Measurements from ENCODE around the gene VAC14.

Gene VAC14

DNA sequence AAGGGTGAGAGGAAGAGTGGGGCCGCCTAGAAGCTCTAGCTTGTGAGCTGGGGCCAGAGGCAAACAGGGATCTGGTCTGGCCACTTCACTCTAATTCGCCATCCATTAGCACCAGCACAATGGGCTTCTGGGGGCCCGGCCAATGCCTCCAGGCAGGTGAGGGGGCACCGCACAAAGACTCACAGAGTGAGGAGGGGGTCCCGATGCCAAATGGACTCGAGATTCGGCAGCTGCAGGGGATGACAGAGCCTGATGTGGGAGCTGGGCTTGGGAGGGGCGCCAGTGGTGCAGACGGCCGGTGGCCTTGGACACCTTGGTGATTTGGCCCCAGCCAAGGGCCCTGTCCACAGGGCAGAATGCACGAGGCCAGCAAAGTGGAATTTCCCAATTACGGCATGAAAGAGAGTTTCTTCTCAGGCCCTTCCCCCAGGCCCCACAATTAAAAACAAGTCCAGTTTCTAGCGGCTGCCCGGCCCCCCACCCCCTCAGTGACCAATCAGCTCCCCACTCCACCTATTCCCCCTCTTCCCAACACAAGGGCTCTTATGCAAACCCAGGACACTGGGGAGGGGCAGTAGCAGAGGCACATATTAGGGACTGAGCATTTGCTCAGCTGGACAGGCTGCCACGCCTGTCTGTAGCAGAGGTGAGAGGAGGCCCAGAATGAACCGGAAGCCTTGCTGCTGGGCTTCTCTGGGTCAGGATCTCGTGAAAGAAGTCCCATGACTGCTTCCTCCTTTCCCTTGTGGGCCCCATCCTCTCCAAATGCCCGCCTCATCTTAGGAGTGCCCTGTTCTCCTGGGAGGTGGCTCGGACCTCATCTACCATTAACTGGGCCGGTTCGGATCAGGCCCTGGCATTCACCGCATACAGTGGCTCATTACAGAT, 75.7 kb downstream of the VAC14 start:
- DNase-seq (ENCODE audit: low read depth in 3 of 3): no peak

DNA sequence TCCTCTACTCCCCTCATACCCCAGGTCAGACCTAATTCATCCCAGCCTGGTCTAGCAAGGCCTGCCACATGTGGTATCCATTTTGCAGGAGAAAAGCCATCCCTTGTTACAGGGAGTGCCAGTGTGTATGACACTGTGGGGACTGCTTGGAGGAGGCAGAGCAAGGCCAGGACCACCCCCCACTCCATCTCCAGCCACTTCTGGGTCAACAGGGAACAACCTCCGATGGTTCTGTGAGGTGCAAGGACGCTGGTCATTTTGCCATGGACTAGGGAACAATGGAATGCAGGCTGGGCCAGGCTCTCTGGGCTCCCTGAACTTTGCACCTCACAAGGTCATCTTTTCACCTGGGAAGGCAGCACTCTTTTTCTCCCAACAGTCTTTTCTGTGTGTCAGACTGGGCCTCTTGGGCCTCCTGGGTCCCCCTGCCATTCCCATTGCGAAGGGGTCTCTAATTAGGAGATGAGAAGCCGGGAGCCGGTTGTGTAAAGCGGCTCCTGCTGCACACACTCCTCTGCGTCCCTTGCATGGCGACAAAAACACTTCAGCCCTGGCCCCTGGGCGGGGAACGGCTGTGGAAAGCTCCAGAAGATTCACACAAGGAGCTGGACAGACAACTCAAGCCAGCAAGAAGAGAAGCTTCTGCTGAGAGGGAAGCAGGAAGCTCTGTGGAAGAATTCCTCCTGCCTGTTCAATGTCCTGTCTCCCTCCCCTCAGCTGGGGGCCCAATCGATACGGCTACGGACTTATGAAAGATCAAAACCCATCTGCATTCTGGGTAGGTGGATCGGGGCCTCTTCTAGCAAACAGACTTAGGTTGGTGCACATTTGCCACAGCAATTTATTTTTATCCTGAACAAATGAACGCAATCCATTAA, 76.6 kb downstream of the VAC14 start:
- no peak for DNase-seq (ENCODE audit: low read depth in 3 of 3)

DNA sequence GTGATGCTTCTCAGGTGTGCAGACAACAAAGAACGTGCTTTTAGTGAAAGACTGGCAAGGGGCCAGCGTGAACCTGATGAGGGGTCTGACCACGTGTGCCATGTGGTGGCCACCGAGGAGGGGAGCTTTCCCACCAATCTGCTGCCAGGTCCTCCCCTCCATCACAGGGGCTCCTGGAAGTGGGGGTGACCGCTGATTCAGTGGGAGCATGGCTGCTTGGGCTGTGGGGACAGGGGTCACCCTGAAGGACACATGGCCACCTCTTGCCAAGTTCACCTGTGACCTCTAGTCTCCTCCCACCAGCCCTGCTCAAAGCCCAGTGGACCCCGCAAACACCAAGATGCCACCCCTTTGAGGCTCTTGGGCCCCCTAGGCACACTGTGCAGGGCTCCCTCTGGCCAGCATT, 77.2 kb downstream of the VAC14 start:
- no peak for DNase-seq (ENCODE audit: low read depth in 3 of 3)

DNA sequence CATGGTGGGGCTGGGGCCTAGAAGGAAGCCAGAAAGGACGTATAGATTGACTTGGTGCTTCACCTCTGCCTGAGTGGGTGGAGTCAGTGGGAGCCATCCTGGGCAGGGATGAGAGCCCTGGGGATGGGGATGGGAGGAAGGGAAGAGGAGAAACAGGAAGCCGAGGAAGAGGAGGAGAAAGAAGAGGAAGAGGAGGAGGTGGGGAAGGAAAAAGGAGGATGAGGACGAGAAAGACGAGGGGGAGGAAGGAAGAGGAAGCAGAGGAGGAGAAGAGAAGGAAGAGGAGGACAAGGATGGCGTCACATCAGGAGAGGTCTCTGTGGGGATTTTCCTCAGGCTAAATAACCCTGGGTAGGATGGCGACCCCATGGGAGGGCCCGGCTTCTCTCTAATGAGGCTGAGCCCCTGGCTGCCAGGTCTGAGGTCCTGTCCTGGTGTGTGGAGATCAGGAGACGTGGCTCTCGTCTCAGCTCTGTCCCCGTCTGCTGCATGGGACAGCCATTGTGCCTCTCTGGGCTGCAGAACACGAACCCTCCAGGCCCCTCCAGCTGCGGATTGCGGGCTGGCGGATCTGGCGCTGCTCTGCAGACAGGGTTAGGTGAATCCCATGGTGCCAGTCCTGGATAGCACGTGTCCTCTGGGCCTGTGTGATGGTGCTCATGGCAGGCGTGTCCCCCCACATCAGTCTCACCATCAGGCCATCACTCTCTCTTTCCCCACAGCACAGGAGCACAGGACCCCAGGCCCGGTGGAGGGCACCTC, 79.6 kb downstream of the VAC14 start:
- DNase-seq (ENCODE audit: low read depth in 3 of 3): no peak

DNA sequence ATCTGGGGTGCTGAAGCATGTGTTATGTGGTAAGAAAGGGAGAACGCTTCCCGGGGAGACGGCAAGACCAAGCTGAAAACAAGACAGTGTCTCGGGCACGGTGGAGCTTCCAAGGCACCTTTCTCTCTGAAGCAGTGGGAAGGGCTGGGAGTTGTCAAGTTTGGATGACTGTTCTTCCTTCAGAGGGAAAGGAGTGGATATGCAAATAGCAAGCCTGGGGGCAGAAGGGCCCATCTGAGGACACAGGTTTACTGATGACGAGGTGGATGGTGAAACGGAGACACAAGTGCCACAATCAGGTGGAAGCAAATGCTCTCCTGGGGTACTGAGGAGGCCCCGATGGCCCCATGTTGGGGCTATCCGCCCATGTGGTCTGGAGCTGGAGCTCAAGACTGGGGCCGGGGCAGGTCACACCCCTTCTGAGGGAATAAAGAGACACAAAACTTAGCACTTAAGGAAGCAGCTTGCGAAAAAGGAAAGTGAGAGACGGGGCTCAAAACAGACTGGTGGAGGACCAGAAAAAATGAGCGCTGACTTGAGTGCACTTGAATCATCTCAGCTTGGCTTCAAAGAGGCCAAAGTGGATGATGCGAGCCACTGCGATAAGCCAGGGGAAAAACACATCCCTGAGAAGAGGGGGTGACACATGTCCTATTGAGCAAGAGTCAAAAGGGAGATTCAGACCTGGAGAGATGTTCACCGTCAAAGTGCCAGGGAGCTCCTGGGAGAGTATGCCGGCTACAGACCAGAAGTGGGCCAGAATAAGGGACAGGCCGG, 80.3 kb downstream of the VAC14 start:
- no peak for DNase-seq (ENCODE audit: low read depth in 3 of 3)

DNA sequence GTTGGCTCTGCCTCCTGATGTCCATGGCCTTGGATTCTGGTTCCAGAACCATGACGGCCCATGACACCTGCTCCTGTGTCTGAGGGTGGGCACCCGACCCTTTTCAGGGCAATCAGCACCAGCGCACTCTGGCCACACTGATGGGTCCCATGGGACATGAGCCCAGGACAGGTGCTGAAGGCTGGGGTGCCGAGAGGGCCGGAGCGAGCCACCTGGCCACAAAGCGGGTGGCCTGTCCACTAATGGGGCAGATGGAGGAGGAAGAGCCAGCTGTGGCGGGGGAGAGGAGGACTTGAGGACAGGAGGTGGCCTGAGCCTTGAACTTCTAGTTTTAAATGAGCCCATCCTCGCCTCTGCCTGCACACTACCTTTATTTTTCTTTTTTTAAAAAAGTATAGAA, 83.9 kb downstream of the VAC14 start:
- DNase-seq (ENCODE audit: low read depth in 3 of 3): no peak

DNA sequence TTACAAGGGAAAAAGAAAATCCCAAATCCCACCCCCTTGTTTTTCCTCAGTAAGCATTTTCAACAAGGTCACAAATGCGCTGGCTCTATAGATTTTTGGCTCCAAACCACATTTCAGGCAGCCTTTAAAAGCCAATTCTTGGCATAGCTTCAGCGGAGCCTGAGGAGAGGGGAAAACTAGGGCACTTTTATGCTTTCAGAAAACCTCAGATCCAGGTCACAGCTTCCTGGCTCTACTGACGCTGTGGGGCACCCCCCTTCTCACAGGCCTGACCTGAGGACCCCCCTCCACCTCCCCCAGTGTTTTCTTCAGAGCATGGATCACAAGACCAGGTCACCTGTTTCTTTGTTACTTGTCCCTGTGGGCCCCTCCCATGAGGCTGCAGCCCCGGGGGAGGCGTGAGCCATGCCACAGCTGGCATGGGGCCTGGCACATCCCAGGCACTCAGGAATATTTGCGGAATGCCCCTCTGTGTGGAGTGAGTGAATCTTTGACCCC, 85.0 kb downstream of the VAC14 start:
- DNase-seq (ENCODE audit: low read depth in 3 of 3): no peak

DNA sequence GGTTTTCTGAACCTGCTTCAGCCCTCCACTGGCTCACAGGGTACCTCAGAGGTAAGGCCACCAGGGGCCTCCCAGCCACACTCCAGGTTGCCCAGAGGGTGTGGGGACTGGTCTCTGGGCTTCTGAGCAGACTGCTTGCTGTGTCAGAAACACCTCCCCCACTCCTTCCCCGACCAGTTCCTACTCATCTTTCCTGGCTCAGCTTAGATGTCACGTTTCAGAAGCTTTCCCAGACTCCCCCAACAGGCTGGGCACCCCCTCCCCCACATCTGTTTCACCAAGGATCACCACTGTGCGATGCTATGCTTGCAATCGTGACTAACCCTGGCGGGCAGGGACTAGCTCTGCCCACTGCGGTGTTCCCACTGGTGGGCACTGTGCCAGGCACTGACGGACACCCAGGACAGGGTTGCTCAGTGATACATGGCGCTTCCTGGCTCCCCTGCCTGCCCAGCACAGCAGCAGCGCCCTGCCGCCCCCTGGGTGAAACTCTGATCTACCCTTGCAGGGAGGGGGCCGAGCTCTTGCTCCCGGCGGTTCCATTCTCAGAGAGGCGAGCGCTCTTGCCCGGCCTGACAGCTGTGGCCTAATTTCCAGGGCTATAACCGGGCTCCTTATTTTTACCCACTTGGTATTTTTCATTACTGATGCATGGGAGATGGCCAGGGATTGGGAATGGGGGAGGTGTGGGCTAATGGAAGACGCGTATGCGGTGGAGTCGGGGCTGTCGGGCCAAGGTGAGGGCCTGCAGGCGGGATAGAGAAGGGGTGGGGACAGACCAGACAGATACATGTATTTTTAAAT, 85.7 kb downstream of the VAC14 start:
- no peak for DNase-seq (ENCODE audit: low read depth in 3 of 3)

DNA sequence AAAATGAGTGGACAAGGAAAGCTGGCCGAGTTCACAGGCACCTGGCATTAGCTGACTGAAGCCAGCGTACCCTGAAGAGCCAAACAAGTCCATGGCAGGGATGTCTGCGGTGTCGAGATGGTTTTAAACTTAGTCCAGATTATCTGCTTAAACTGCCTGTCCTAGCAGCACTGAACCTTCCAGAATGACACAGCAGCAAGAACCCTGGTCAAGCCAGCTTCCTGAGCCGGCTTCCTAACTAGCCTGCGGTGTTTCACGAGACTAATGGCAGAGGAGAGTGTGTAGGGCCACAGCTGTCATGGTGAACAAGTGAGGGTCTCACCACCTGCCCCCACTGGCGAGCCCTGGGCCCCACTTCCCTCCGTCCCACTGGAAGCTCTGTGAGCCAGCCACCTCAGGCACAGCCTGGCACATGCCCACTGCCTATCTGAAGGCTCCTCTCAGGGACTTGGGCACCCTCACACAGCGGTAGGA, 86.3 kb downstream of the VAC14 start:
- no peak for DNase-seq (ENCODE audit: low read depth in 3 of 3)

DNA sequence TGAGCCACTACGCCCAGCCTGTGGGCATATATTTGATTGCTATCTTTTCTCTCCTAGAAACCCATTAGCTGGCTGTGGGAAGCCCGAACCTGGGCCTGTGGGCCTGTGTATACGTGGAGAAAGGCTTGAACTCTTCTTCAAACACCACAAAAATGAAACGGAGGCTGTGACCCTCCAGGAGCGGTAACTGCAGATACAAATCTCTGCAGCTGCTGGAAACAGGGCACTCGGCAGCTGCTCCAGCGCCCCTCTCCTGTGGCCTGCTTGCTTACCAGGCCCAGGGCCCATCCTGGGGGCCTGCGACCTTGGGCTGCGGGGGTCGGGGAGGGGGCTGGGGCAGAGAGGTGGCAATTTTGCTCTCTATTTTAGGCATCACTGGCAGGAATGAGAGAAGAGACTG, 87.1 kb downstream of the VAC14 start:
- DNase-seq (ENCODE audit: low read depth in 3 of 3): no peak

DNA sequence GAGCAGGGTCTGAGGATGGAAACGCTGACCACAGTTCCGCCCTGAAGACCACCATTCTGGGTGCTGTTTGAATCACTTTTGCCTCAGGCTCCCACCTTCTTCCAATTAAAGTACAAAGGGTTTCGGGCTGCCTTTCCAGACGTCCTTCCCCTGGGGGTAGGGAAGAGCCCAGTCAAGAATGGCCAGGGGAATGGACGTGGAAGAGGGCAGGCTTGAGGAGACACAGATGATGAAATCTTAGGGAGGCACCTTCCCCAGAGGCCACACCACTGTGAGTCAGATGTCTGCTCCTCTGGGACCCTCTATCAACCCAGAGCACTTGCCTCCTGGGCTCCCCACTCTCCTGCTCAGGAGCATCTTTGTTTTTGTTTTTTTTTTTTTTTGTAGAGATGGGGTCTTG, 87.6 kb downstream of the VAC14 start:
- no peak for DNase-seq (ENCODE audit: low read depth in 3 of 3)

DNA sequence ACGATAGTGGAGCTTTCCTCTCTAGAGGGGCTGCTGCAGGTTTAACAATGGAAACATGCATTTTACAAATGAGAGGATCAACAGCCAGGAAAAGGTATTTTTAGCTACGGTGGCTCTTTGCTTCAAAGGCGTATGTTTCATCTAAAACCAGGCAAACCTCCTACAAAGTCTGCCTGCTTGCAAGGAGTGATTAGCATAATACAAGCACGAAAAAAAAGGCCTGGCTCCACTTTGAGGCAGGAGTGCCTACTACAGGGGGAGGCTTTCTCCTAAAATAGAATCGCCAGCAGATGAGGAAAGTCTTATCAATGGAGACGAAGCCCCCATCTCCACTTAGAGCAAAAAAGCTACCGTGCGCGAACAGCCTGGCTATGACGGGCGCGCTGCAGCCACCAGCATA, 88.0 kb downstream of the VAC14 start:
- DNase-seq (ENCODE audit: low read depth in 3 of 3): no peak

DNA sequence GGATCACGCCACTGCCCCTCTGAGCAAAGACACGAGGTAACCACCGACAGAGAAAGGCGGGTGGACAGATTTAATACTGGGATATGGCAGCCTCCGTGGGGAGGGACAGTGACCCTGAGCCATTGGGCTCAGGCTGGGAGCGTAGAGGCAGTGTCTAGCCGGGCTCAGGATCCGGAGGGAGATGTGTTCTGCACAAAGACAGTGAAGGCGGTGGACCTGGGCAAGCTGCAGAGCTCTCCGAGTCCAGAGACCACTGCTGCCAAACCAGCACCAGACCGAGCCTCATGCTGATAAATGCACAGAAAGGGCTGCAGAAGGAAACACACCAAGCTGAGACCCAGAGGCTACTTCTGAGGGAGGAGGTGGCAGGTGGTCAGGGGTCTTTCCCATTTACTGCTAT, 88.6 kb downstream of the VAC14 start:
- DNase-seq (ENCODE audit: low read depth in 3 of 3): no peak

DNA sequence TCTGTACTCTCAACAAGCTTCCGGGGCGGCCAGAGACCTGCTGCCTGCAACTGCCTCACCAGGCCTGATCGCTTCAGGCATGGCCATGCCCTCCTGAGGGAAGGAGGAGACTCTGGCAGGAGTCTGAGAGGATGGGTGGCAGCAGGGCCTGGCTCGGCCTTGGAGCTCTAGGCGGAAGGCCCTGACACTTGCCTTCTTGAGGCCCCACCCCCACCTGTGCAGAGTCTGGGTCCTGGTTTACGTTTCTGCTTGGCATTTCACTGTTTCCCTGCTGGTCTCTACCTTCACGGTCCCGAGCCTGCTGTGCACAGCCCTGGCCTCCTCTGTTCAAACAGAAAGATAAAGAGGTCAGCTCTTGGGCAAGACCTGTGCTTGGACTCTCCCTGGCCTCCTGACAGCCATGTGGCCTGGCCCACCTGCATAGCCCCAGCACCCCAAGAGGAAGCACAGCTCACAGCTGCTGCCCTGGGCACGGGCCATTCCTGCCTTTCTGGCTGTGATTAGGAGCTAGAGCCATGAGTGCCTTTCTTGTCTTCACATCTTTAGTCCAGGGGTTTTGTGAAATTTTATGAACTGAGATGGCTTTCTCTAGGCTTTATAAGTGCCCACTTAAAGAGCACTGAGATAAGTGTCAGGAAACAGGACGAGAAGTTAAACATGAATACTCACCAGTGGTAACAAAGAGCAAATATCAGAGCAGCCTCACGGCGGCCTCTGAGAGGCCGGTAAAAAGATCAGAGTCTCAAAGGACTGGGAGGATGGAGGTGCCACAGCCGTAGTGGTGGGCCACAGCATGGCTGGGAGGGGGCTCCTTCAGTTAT, 89.5 kb downstream of the VAC14 start:
- no peak for DNase-seq (ENCODE audit: low read depth in 3 of 3)

DNA sequence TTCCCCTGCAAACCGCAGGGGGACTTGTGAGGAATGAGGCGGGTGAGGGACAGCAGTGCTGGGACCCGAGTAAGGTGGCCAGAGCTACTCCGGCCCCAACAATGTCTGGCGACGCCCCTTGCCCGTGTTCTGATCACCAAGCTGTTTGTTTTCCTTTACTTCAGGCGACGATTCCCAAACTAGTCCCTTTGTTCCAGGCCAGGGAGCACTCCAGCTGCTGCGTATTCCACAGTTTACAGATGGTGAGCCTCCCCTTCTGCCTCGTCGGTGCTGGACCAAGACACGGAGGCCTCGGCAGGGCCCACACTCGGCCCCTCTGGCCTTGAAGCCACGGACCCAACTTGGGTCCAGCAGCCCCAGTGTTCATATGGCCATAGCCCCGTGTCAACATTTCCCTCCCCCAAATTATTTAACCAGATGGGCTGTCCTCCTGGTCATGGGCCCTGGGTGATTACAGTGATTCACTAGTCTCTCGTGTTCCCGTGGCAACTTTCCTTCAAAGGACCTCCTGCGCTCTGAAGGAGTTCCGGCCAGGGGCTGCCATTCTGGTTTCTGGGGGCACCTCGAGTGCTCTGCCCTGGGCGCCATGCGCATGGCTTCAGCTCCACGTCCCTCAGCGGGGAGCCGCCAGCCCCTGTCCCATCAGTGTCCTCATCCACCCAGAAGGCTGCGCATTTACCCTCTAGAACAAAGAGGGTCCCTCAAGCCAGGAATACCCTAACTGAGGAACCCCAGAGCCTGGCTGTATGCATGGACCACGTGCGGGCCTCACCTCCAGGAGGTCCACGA, 90.3 kb downstream of the VAC14 start:
- DNase-seq (ENCODE audit: low read depth in 3 of 3): no peak

DNA sequence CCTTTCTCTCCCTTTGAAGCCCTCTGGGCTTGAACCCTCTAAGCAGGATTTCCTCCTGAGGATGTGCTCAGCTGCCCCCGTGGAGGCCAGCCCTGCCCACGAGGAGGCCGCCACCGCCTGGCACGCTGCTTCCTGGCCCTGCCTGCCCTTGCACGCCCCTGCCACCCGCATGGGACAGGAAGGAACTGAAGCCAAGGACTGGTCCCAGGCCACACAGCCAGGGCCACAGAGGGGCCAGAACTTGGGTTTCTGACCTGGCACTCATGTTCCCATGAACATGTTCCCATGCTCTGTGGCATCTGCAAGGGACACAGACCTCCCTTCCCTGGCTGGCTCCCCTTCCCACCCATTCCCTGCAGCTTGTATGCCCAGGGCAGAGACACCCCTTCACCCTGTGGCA, 91.0 kb downstream of the VAC14 start:
- DNase-seq (ENCODE audit: low read depth in 3 of 3): no peak

DNA sequence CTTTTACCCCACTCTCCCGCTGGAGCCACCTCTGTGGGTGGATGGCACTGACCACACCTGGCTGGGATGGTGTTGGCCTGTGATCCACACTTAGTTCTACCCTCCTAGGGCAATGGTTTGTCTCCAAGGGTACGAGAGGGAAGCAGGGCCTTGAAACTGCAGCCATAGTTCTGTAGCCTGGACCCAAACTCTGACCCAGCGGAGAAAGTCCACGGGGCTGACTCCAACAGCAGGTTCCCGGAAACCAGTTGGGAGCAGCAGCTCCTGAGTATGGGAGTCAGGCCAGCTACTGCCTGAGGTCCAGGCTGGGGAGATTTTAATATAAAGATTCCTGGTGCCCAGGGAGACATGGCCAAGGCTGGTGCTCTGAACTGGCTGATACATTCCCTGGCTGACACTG, 91.5 kb downstream of the VAC14 start:
- no peak for DNase-seq (ENCODE audit: low read depth in 3 of 3)

Data from stimulated activated CD4-positive, alpha-beta T cell treated with anti-CD3 and anti-CD28 coated beads, TNF-alpha, amount 100 ng/mL, for 48 hours (primary cell).